RWPE2 (cell line): Measurements from ENCODE around the gene B4GALNT3.

Experiments used
- ATAC-seq: fragments of 200-7000 bp; cut with Tn5 transposase; 3 replicates; pipeline ENCODE4 v1.9.1; 2021; ENCODE audit warnings: low read depth
- DNase-seq: peaks from one replicate; pipeline ENCODE4 v3.0.0-alpha.2; 2020; ENCODE audit warnings: low spot score
- H3K27ac ChIP-seq: fragments of 450-650 bp; 2 replicates; pipeline ENCODE4 v1.5.1; 2017; ENCODE audit warnings: mild to moderate bottlenecking; ENCODE audit not compliant: poor library complexity, severe bottlenecking
- H3K27me3 ChIP-seq: fragments of 250-450 bp; sonication (Bioruptor Pico); 2 replicates; pipeline ENCODE4 v1.5.1; 2021; ENCODE audit warnings: mild to moderate bottlenecking, moderate library complexity; ENCODE audit not compliant: insufficient read depth, poor library complexity, severe bottlenecking
- H3K36me3 ChIP-seq: fragments of 250-450 bp; sonication (Bioruptor Pico); 2 replicates; pipeline ENCODE4 v1.5.1; 2020; ENCODE audit warnings: low read depth, mild to moderate bottlenecking, moderate library complexity
- H3K4me1 ChIP-seq: fragments of 250-450 bp; sonication (Bioruptor Pico); 2 replicates; pipeline ENCODE4 v1.5.1; 2021; ENCODE audit warnings: mild to moderate bottlenecking, moderate library complexity; ENCODE audit not compliant: insufficient read depth, poor library complexity, severe bottlenecking
- H3K4me3 ChIP-seq: fragments of 250-450 bp; sonication (Bioruptor Pico); 2 replicates; pipeline ENCODE4 v1.5.1; 2021; ENCODE audit warnings: mild to moderate bottlenecking, moderate library complexity; ENCODE audit not compliant: severe bottlenecking
- H3K9me3 ChIP-seq: fragments of 250-450 bp; sonication (Bioruptor Pico); 2 replicates; pipeline ENCODE4 v1.5.1; 2021; ENCODE audit warnings: mild to moderate bottlenecking, moderate library complexity; ENCODE audit not compliant: severe bottlenecking
- CTCF ChIP-seq: fragments of 450-650 bp; IDR thresholded peaks from one replicate; pipeline ENCODE4 v1.5.1; 2017; ENCODE audit warnings: mild to moderate bottlenecking, moderate library complexity; ENCODE audit not compliant: poor library complexity, severe bottlenecking

The B4GALNT3 gene

DNA sequence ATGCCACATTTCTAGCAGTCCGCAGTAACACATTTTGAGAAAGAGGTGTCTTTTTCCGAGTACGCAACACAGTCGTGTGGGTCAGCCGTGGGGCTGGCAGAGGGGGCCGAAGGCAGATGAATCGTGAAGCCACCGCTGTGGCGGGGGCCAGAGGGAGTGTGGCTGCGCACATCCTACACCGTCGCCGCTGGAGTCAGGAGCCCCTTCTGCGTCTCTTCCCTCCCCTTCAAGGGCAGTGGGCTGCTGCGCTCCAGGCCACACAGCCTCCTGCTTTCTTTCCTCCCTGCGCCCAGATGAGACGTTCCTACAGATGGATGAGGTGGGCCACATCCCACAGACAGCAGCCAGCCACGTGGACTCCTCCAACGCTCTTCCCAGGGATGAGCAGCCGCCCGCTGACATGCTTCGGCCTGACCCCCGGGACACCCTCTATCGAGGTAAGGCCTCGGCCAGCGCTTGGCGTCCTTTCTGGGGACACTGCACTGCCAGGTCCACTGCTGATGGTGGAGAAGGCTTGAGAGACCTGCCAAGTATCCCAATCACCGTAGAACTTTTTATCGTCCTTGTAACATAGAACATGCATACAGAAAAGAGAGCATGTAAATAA, 89.8 kb downstream of the B4GALNT3 start:
- TF ChIP-seq CTCF: no peak
- H3K4me3 ChIP-seq: no peak overlapping the region
- no peaks in the 10 kb centered on the region for H3K4me1 ChIP-seq
- H3K36me3 ChIP-seq: no peaks in the 10 kb centered on the region
- H3K27ac ChIP-seq: no peak overlapping the region
- ATAC-seq (no peak), DNase-seq (peak; percentile 44)
- H3K27me3 ChIP-seq: no peaks in the 10 kb centered on the region
- H3K9me3 ChIP-seq: no peaks in the 10 kb centered on the region

DNA sequence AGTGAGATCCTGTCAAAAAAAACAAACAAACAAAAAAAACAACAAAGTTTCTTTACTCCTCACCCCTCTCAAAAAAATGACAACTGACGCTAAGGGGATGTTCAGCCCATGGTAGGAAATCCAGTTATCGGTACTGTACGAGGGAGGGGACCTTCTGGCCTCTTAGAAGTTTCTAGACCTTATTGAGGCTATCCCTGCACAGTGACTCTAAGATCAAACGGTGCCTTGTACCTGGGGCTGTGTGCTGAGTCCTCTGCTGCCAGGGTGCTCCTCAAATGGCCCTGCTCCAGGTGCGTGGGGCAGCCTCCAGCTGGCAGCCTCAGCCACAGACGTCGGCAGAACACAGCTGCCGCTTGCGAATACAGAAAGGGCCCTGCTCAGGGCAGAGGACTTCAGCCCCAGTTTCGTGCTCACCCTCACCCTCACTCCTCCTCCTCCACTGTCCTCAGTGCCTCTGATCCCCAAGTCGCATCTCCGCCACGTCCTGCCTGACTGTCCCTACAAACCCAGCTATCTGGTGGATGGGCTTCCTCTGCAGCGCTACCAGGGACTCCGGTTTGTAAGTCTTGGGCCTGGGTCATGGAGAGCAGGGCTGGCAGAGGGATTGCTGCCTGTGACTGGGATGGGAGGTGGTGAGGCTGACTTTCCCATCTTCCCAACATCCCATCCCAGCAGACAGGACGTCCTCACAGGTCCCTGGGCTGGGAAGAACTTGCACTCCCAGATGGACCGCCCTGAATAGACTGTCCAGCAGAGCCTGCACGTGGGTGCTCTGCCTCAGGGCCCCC, 90.9 kb downstream of the B4GALNT3 start:
- no peak for DNase-seq
- TF ChIP-seq CTCF: no peak

DNA sequence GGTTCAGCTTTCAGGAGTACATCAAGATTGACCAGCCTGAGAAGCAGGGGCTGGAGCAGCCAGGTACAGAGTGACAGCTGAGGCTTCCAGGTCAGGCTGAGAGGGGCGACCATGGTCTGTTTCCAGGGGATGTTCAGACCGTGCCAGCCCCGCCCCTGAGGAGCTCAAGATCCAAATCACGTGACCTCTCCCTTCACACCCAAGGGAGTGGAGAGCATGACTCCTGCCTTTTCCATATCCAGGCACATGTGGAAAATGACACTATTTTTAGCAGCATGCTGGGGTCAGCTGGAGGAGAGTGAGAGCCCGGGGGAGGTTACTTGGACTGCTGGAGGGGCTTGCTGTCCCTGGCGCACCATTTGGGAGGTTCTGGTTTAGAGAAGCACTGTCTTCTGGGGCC, 92.7 kb downstream of the B4GALNT3 start:
- ATAC-seq (no peak), DNase-seq (no peak)
- Histone ChIP-seq H3K27me3 (no peaks in the 10 kb centered on the region), H3K4me3 (no peak overlapping the region), H3K36me3 (no peaks in the 10 kb centered on the region), H3K9me3 (no peaks in the 10 kb centered on the region), H3K27ac (no peak overlapping the region), H3K4me1 (no peaks in the 10 kb centered on the region)
- TF ChIP-seq CTCF: no peak

More for the DNA sequence above, 90.9 kb downstream of the B4GALNT3 start:
- Histone ChIP-seq H3K9me3 (no peaks in the 10 kb centered on the region), H3K27ac (no peak overlapping the region), H3K27me3 (no peaks in the 10 kb centered on the region), H3K4me1 (no peaks in the 10 kb centered on the region), H3K4me3 (no peak overlapping the region), H3K36me3 (no peaks in the 10 kb centered on the region)
- ATAC-seq: 0 out of 3 replicates have a peak, but pooled peaks have one; percentile 10

DNA sequence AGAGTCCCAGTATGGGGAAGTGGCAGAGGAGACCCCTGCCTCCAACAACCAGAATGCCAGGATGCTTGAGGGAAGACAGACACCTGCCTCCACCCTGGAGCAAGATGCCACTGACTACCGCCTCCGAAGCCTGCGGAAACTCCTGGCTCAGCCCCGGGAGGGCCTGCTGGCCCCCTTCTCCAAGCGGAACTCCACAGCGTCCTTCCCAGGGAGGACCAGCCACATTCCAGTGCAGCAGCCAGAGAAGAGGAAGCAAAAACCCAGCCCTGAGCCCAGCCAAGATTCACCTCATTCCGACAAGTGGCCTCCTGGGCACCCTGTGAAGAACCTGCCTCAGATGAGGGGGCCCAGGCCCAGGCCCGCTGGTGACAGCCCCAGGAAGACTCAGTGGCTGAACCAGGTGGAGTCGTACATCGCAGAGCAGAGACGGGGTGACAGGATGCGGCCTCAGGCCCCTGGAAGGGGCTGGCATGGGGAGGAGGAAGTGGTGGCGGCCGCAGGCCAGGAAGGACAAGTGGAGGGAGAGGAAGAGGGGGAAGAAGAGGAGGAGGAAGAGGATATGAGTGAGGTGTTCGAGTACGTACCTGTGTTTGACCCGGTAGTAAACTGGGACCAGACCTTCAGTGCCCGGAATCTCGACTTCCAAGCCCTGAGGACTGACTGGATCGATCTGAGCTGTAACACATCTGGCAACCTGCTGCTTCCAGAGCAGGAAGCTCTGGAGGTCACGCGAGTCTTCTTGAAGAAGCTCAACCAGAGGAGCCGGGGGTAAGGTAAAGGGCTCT, 93.7 kb downstream of the B4GALNT3 start:
- H3K4me3 ChIP-seq: no peak overlapping the region
- no peak for TF ChIP-seq CTCF
- H3K4me1 ChIP-seq: no peaks in the 10 kb centered on the region
- H3K9me3 ChIP-seq: no peaks in the 10 kb centered on the region
- H3K27me3 ChIP-seq: no peaks in the 10 kb centered on the region
- ATAC-seq (no peak), DNase-seq (no peak)
- H3K27ac ChIP-seq: no peak overlapping the region
- no peaks in the 10 kb centered on the region for H3K36me3 ChIP-seq
